ENCODE results near the gene TPK1. TPM values are rescaled to one million over a fixed set of nuclear protein-coding genes. Genes with fewer than 3 reads are reported as not detected.

The TPK1 gene
- total and polyA plus RNA-seq, 2 donors (not counting 1 experiment from before 2014, with no cell fraction given) = 2.4 to 4.1 TPM

GRCh38 chr7:144785521-144785920, 50.3 kb downstream of the TPK1 start:
- no peaks in the 10 kb centered on the region for H3K36me3 ChIP-seq (ENCODE audit: control insufficient read depth, insufficient read depth, low read length)
- no peak overlapping the region for H3K9ac ChIP-seq (ENCODE audit: insufficient read depth, low read length)
- no peak overlapping the region for H3K4me3 ChIP-seq (replicated peaks in 1 of 4; ENCODE audit: control extremely low read depth in 1 of 4, insufficient read depth in 1 of 4, low read depth in 3 of 4, low read length in 4 of 4)
- H3K27me3 ChIP-seq (ENCODE audit: control insufficient read depth, insufficient read depth, low read length) = no peaks in the 10 kb centered on the region
- no peak overlapping the region for H2AFZ ChIP-seq (ENCODE audit: low read length)
- no peaks in the 10 kb centered on the region for H3K4me1 ChIP-seq (ENCODE audit: control insufficient read depth, extremely low read depth, insufficient read depth, low read length)
- TF ChIP-seq EZH2 (IDR thresholded peaks at IDR 0.05; ENCODE audit: low read length, missing control alignments) = no peak
- TF ChIP-seq CTCF (conservative IDR thresholded peaks at IDR 0.05 in 1 of 2, IDR thresholded peaks at IDR 0.05 in 1 of 2; ENCODE audit: low read depth in 1 of 2, low read length in 2 of 2) = no peak
- DNase-seq (ENCODE audit: low read depth in 2 of 2) = no peak
- H3K4me2 ChIP-seq (ENCODE audit: extremely low read depth, insufficient read depth, low read length) = no peak overlapping the region
- no peaks in the 10 kb centered on the region for H3K9me3 ChIP-seq (ENCODE audit: control insufficient read depth, insufficient read depth, low read depth, low read length)
- no peaks in the 10 kb centered on the region for H3K79me2 ChIP-seq (ENCODE audit: control insufficient read depth, insufficient read depth, low read length)
- H3K27ac ChIP-seq (ENCODE audit: insufficient read depth, low read length) = no peak overlapping the region
- no peaks in the 10 kb centered on the region for H4K20me1 ChIP-seq (ENCODE audit: control insufficient read depth, extremely low read depth, insufficient read depth, low read length)

- no peak overlapping the region for H3K27ac ChIP-seq (ENCODE audit: insufficient read depth, low read length)
- no peak overlapping the region for H2AFZ ChIP-seq (ENCODE audit: low read length)
- no peak overlapping the region for H3K4me2 ChIP-seq (ENCODE audit: extremely low read depth, insufficient read depth, low read length)
- H3K4me3 ChIP-seq (replicated peaks in 1 of 4; ENCODE audit: control extremely low read depth in 1 of 4, insufficient read depth in 1 of 4, low read depth in 3 of 4, low read length in 4 of 4) = no peak overlapping the region
- H4K20me1 ChIP-seq (ENCODE audit: control insufficient read depth, extremely low read depth, insufficient read depth, low read length) = no peaks in the 10 kb centered on the region
- H3K79me2 ChIP-seq (ENCODE audit: control insufficient read depth, insufficient read depth, low read length) = no peaks in the 10 kb centered on the region
- no peaks in the 10 kb centered on the region for H3K27me3 ChIP-seq (ENCODE audit: control insufficient read depth, insufficient read depth, low read length)
- H3K9me3 ChIP-seq (ENCODE audit: control insufficient read depth, insufficient read depth, low read depth, low read length) = no peaks in the 10 kb centered on the region
- no peak overlapping the region for H3K9ac ChIP-seq (ENCODE audit: insufficient read depth, low read length)
- H3K36me3 ChIP-seq (ENCODE audit: control insufficient read depth, insufficient read depth, low read length) = no peaks in the 10 kb centered on the region
- H3K4me1 ChIP-seq (ENCODE audit: control insufficient read depth, extremely low read depth, insufficient read depth, low read length) = no peaks in the 10 kb centered on the region
- no peak for DNase-seq (ENCODE audit: low read depth in 2 of 2)
- no peak for TF ChIP-seq EZH2 (IDR thresholded peaks at IDR 0.05; ENCODE audit: low read length, missing control alignments)
- TF ChIP-seq CTCF (conservative IDR thresholded peaks at IDR 0.05 in 1 of 2, IDR thresholded peaks at IDR 0.05 in 1 of 2; ENCODE audit: low read depth in 1 of 2, low read length in 2 of 2) = no peak
These were observed 50.9 kb downstream of the TPK1 start for GRCh38 chr7:144784943-144785342.

GRCh38 chr7:144784441-144784840, 51.4 kb downstream of the TPK1 start:
- Histone ChIP-seq H3K9ac (ENCODE audit: insufficient read depth, low read length) (no peak overlapping the region), H3K4me3 (replicated peaks in 1 of 4; ENCODE audit: control extremely low read depth in 1 of 4, insufficient read depth in 1 of 4, low read depth in 3 of 4, low read length in 4 of 4) (no peak overlapping the region), H3K36me3 (ENCODE audit: control insufficient read depth, insufficient read depth, low read length) (no peaks in the 10 kb centered on the region), H3K9me3 (ENCODE audit: control insufficient read depth, insufficient read depth, low read depth, low read length) (no peaks in the 10 kb centered on the region), H3K27me3 (ENCODE audit: control insufficient read depth, insufficient read depth, low read length) (no peaks in the 10 kb centered on the region), H3K4me1 (ENCODE audit: control insufficient read depth, extremely low read depth, insufficient read depth, low read length) (no peaks in the 10 kb centered on the region), H3K79me2 (ENCODE audit: control insufficient read depth, insufficient read depth, low read length) (no peaks in the 10 kb centered on the region), H4K20me1 (ENCODE audit: control insufficient read depth, extremely low read depth, insufficient read depth, low read length) (no peaks in the 10 kb centered on the region), H2AFZ (ENCODE audit: low read length) (no peak overlapping the region), H3K4me2 (ENCODE audit: extremely low read depth, insufficient read depth, low read length) (no peak overlapping the region), H3K27ac (ENCODE audit: insufficient read depth, low read length) (no peak overlapping the region)
- DNase-seq (ENCODE audit: low read depth in 2 of 2) = no peak
- TF ChIP-seq CTCF (conservative IDR thresholded peaks at IDR 0.05 in 1 of 2, IDR thresholded peaks at IDR 0.05 in 1 of 2; ENCODE audit: low read depth in 1 of 2, low read length in 2 of 2) (no peak), EZH2 (IDR thresholded peaks at IDR 0.05; ENCODE audit: low read length, missing control alignments) (no peak)
